ENCODE data around the gene TMEM11. TPM values are rescaled to one million over a fixed set of nuclear protein-coding genes. Genes with fewer than 3 reads are reported as not detected.

TMEM11 gene
- total and polyA plus RNA-seq, 2 of the 4 experiments (the other 2 are of a cell fraction), result 19.9 to 44.7 TPM

- H2AFZ ChIP-seq (replicated peaks; ENCODE audit: low read length, poor library complexity), result no peak overlapping the region
- ChIA-PET POLR2A (ENCODE audit: unreplicated experiment) (no interaction called here), CTCF (interaction anchor here (0.5 to 0.7 kb wide), 3 partner anchors 45 to 162 kb away, joined by 3 to 7 read pairs (median 4); no protein-coding TSS in a partner anchor)
- H3K9me3 ChIP-seq (ENCODE audit: control insufficient read depth, insufficient read depth, low read length), result no peaks in the 10 kb centered on the region
- H2BK15ac ChIP-seq (ENCODE audit: low read depth, low read length), result no peak overlapping the region
- DNase-seq (no peak), ATAC-seq (ENCODE audit: low read depth) (no peak)
- no peak overlapping the region for H3K4ac ChIP-seq (ENCODE audit: low read depth, low read length)
- dilution Hi-C loops (cut with HindIII; ENCODE audit: low sequenced_read_pairs, unreplicated experiment), result no loop called here
- peak overlapping the region; percentile 81 for H2AK9ac ChIP-seq (replicated peaks; ENCODE audit: low read depth, low read length, poor library complexity)
- H4K20me1 ChIP-seq (ENCODE audit: insufficient read depth, low read length), result no peaks in the 10 kb centered on the region; the same call in 1 of the 2 replicates
- no peak overlapping the region for H4K8ac ChIP-seq (ENCODE audit: low read depth in 2 of 2, low read length in 2 of 2)
- H2BK120ac ChIP-seq (ENCODE audit: low read depth, low read length), result no peak overlapping the region
- H3K79me1 ChIP-seq (ENCODE audit: low read depth in 1 of 2, low read length in 2 of 2), result no peaks in the 10 kb centered on the region
- H3K4me3 ChIP-seq (ENCODE audit: insufficient read depth, low read depth, low read length), result no peak overlapping the region
- 0 out of 2 replicates have a peak, but pooled peaks cover 1% of the 10 kb centered on the region for H3K4me1 ChIP-seq (ENCODE audit: control insufficient read depth, insufficient read depth, low read length)
- H2BK20ac ChIP-seq (ENCODE audit: low read depth, low read length), result no peak overlapping the region
- no peak overlapping the region for H3K9ac ChIP-seq (ENCODE audit: low read depth, low read length)
- H2BK5ac ChIP-seq (ENCODE audit: low read depth, low read length, poor library complexity, severe bottlenecking), result no peak overlapping the region
- no peaks in the 10 kb centered on the region for H3K27me3 ChIP-seq (ENCODE audit: control insufficient read depth, insufficient read depth, low read length)
- no peak overlapping the region for H3K14ac ChIP-seq (replicated peaks; ENCODE audit: low read depth, low read length)
- no peak overlapping the region for H3K56ac ChIP-seq (ENCODE audit: extremely low read depth, insufficient read depth, low read length)
- H3K4me2 ChIP-seq (ENCODE audit: low read depth, low read length), result no peak overlapping the region
- no peak overlapping the region for H4K5ac ChIP-seq (ENCODE audit: low read depth, low read length)
- in situ Hi-C loops (cut with MboI; ENCODE audit: low sequenced_read_pairs), result no loop called here
- H3K18ac ChIP-seq (ENCODE audit: low read depth, low read length), result no peak overlapping the region
- H4K91ac ChIP-seq (ENCODE audit: insufficient read depth, low read depth, low read length), result no peak overlapping the region
- no peak overlapping the region for H3K23ac ChIP-seq (ENCODE audit: low read depth, low read length)
- no TSS peak for BruUV-seq (replicated peaks)
- H3K27ac ChIP-seq (ENCODE audit: insufficient read depth, low read length), result no peak overlapping the region
- peaks cover 7% of the 10 kb centered on the region; the same call in 1 of the 2 replicates for H3K36me3 ChIP-seq (ENCODE audit: control insufficient read depth, insufficient read depth, low read length)
- intact Hi-C loops (cut with micrococcal nuclease), result no loop called here
- WGBS, 2 experiments (ENCODE audit: extremely low coverage in 2 of 2, insufficient read length in 1 of 2), result 75% methylated on average over 7 of the region's 25 CpGs; no CpG with 5 or more reads in 1 of the 2 experiments
- no peak overlapping the region for H2AK5ac ChIP-seq (ENCODE audit: low read depth, low read length)
- H3K9me1 ChIP-seq (ENCODE audit: insufficient read depth, low read length), result no peaks in the 10 kb centered on the region
- TF ChIP-seq POLR2A (IDR thresholded peaks at IDR 0.05; ENCODE audit: low read depth, low read length) (no peak), NFE2L2 (IDR thresholded peaks at IDR 0.05; ENCODE audit: low read depth, low read length) (no peak), MXI1 (IDR thresholded peaks at IDR 0.05; ENCODE audit: borderline replicate concordance, low read depth, low read length) (no peak)
- TF ChIP-seq, protein P1, sequence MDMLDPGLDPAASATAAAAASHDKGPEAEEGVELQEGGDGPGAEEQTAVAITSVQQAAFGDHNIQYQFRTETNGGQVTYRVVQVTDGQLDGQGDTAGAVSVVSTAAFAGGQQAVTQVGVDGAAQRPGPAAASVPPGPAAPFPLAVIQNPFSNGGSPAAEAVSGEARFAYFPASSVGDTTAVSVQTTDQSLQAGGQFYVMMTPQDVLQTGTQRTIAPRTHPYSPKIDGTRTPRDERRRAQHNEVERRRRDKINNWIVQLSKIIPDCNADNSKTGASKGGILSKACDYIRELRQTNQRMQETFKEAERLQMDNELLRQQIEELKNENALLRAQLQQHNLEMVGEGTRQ (IDR thresholded peaks at IDR 0.05; ENCODE audit: low read depth, low read length), result no peak
Measured at GRCh38 chr17:21240369-21241055, 26.6 kb upstream of the TMEM11 start.

Data from IMR-90 (cell line).